K562 (cell line): Measurements from ENCODE around the gene PPP1R9B. TPM values are rescaled to one million over a fixed set of nuclear protein-coding genes. Genes with fewer than 3 reads are reported as not detected.

ENCODE experiments used
- CBX3 ChIP-seq, 2 experiments: IDR thresholded peaks; 1 replicate in 1 of 2; 2 replicates in 1 of 2; pipeline ENCODE4 v1.6.1; 2012; ENCODE audit warnings: inconsistent platforms in 2 of 2, low read length in 2 of 2, borderline replicate concordance in 1 of 2, control low read depth in 1 of 2
- CREB3L1 ChIP-seq: fragments of 450-650 bp; IDR thresholded peaks from 2 replicates; pipeline ENCODE4 v1.6.1; 2014; ENCODE audit warnings: low read depth, mild to moderate bottlenecking, moderate library complexity, borderline replicate concordance
- CTBP1 ChIP-seq: fragments of 450-650 bp; IDR thresholded peaks from 2 replicates; pipeline ENCODE4 v1.6.1; 2016; ENCODE audit warnings: borderline replicate concordance
- E2F6 ChIP-seq, 2 experiments: IDR thresholded peaks; 2 replicates each; pipeline ENCODE4 v1.6.1; 2011; ENCODE audit warnings: borderline replicate concordance in 1 of 2, control low read depth in 1 of 2, low read depth in 1 of 2, low read length in 1 of 2, mild to moderate bottlenecking in 1 of 2, mixed read lengths in 1 of 2, moderate library complexity in 1 of 2; ENCODE audit not compliant: insufficient read depth in 1 of 2, insufficient read length in 1 of 2, poor library complexity in 1 of 2, severe bottlenecking in 1 of 2; ENCODE audit errors: extremely low read depth in 1 of 2
- EP300 ChIP-seq: IDR thresholded peaks from 2 replicates; pipeline ENCODE4 v1.6.1; 2012; ENCODE audit warnings: low read length, improper control_type of control experiment
- KLF6 ChIP-seq: fragments of 250-450 bp; sonication (Bioruptor Pico); IDR thresholded peaks from 2 replicates; pipeline ENCODE4 v1.4.0; 2020; ENCODE audit warnings: mild to moderate bottlenecking, moderate library complexity, borderline replicate concordance
- MED1 ChIP-seq: sonication (generic); formaldehyde crosslinking; IDR thresholded peaks from 2 replicates; pipeline ENCODE4 v1.8.1; 2023; ENCODE audit warnings: missing genetic modification reagents, borderline replicate concordance
- MYC ChIP-seq, 2 experiments: fragments of 250-450 bp in 1 of 2; sonication (Bioruptor Pico) in 1 of 2; IDR thresholded peaks; 2 replicates each; pipeline versions ENCODE4 v1.5.1 to v1.6.1; 2012 to 2021; ENCODE audit warnings: low read depth in 2 of 2, borderline replicate concordance in 1 of 2, improper control_type of control experiment in 1 of 2, low read length in 1 of 2, mild to moderate bottlenecking in 1 of 2, moderate library complexity in 1 of 2
- NFE2 ChIP-seq: IDR thresholded peaks from 2 replicates; pipeline ENCODE4 v1.6.1; 2014; ENCODE audit warnings: antibody characterized with exemption, low read depth
- TEAD4 ChIP-seq, 2 experiments: sonication (generic) in 1 of 2; formaldehyde crosslinking in 1 of 2; IDR thresholded peaks; 2 replicates each; pipeline versions ENCODE4 v1.6.1 to v1.8.0; 2012 to 2022; ENCODE audit warnings: borderline replicate concordance in 1 of 2, inconsistent platforms in 1 of 2, low read length in 1 of 2, mild to moderate bottlenecking in 1 of 2, missing genetic modification reagents in 1 of 2
- XRCC5 ChIP-seq: fragments of 200-400 bp; formaldehyde crosslinking; IDR thresholded peaks from 2 replicates; pipeline ENCODE4 v1.6.1; 2017; ENCODE audit warnings: low read depth, mild to moderate bottlenecking, low read length
- ZFP36 ChIP-seq: fragments of 150-350 bp; IDR thresholded peaks from 2 replicates; pipeline ENCODE4 v1.6.1; 2018; ENCODE audit warnings: low read length, low read depth; ENCODE audit not compliant: partially characterized antibody
- ZNF263 ChIP-seq: sonication (generic); formaldehyde crosslinking; IDR thresholded peaks from 2 replicates; pipeline ENCODE4 v1.8.0; 2022; ENCODE audit warnings: mild to moderate bottlenecking, missing genetic modification reagents, borderline replicate concordance
- ZNF740 ChIP-seq, 3 experiments: fragments of 200-800 bp in 1 of 3; sonication (Bioruptor generic) in 1 of 3; sonication (generic) in 1 of 3; formaldehyde crosslinking in 1 of 3; IDR thresholded peaks; 2 replicates each; pipeline versions ENCODE4 v1.6.1 to v1.8.0; 2016 to 2022; ENCODE audit warnings: mild to moderate bottlenecking in 2 of 3, missing compliant biosample characterization in 2 of 3, missing genetic modification characterization in 2 of 3, missing genetic modification reagents in 1 of 3
- polyA plus RNA-seq, 8 experiments: library from polyadenylated mRNA; depleted of rRNA in 4 of 8; stranded (reverse) in 5 of 8; unstranded in 3 of 8; fragments of >200 nt; fragmentation: Nextera tagmentation in 2 of 8; fragmentation: Illumina TruSeq in 1 of 8; extraction: Ambion mirVana in 2 of 8; extraction: Trizol in 1 of 8; gene quantifications; 2 replicates each; pipeline versions ENCODE4 v1.2.1 to v1.2.3, GENCODE V29; 2011 to 2014; ENCODE audit warnings: inconsistent platforms in 1 of 8, missing spikeins in 1 of 8
- total RNA-seq, 7 experiments: library from RNA; depleted of rRNA in 6 of 7; stranded (reverse); fragments of >200 nt in 6 of 7; fragmentation: Illumina TruSeq in 2 of 7; extraction: Trizol in 2 of 7; gene quantifications; 2 replicates each; pipeline versions ENCODE4 v1.2.1 to v1.2.3, GENCODE V29; 2011 to 2021; ENCODE audit warnings: low replicate concordance in 1 of 7

The PPP1R9B gene
- total and polyA plus RNA-seq, 9 of the 15 experiments (the other 6 are each of a cell fraction or from before 2014, with no cell fraction given): 0.10 to 63.5 (median 24.7) TPM

GRCh38 chr17:50139950-50140885, 10.3 kb downstream of the PPP1R9B start (continued):
- TF ChIP-seq CBX3 (IDR thresholded peaks at IDR 0.05; ENCODE audit: borderline replicate concordance in 1 of 2, low read length in 2 of 2): peak; percentile 46 to 99
- TF ChIP-seq MYC (IDR thresholded peaks at IDR 0.05; ENCODE audit: low read depth, low read length): peak; percentile 43; the same call in 1 of the 2 replicates
- no peak for TF ChIP-seq MYC (CRISPR knock-in tag; IDR thresholded peaks at IDR 0.05; ENCODE audit: borderline replicate concordance, low read depth)
- 0 out of 2 replicates have a peak, but pooled peaks have one; percentile 41 for TF ChIP-seq KLF6 (CRISPR knock-in tag)
- TF ChIP-seq MED1: no peak
- TF ChIP-seq CREB3L1: 0 out of 2 replicates have a peak, but pooled peaks have one; percentile 20
- TF ChIP-seq NFE2: peak; percentile 63
- peak; percentile 90 for TF ChIP-seq XRCC5
- TF ChIP-seq ZFP36: peak; percentile 31
- peak; percentile 27; the same call in 1 of the 2 replicates for TF ChIP-seq EP300
- TF ChIP-seq ZNF263 (CRISPR knock-in tag): peak; percentile 87
- TF ChIP-seq TEAD4 (IDR thresholded peaks at IDR 0.05; ENCODE audit: low read length): peak; percentile 45; the same call in 1 of the 2 replicates
- no peak for TF ChIP-seq TEAD4 (CRISPR knock-in tag; IDR thresholded peaks at IDR 0.05; ENCODE audit: borderline replicate concordance)
- TF ChIP-seq CTBP1: peak; percentile 93; the same call in 1 of the 2 replicates
- TF ChIP-seq ZNF740 (CRISPR knock-in tag; IDR thresholded peaks at IDR 0.05): no peak
- 0 out of 4 replicates have a peak, but pooled peaks of 1 of the 2 experiments have one; percentile 35 for TF ChIP-seq ZNF740 (tag; IDR thresholded peaks at IDR 0.05)
- no peak for TF ChIP-seq E2F6 (IDR thresholded peaks at IDR 0.05; ENCODE audit: borderline replicate concordance in 1 of 2, extremely low read depth in 1 of 2, insufficient read depth in 1 of 2, insufficient read length in 1 of 2, low read depth in 1 of 2, low read length in 1 of 2, poor library complexity in 1 of 2, severe bottlenecking in 1 of 2)
